ENCODE measurements around the gene SLC39A13. TPM values are rescaled to one million over a fixed set of nuclear protein-coding genes. Genes with fewer than 3 reads are reported as not detected.

The SLC39A13 gene
- total and polyA plus RNA-seq, 2 of the 13 experiments (the other 11 are each of a cell fraction or from before 2014, with no cell fraction given) = 15.3 to 30.5 TPM

- TF ChIP-seq ZFAT (CRISPR knock-in tag; conservative IDR thresholded peaks at IDR 0.05) (no peak), ZNF496 (CRISPR knock-in tag; IDR thresholded peaks at IDR 0.05; ENCODE audit: insufficient replicate concordance) (no peak), SSRP1 (CRISPR knock-in tag; IDR thresholded peaks at IDR 0.05) (no peak), ZNF275 (CRISPR knock-in tag; IDR thresholded peaks at IDR 0.05; ENCODE audit: borderline replicate concordance) (no peak), SALL1 (CRISPR knock-in tag; IDR thresholded peaks at IDR 0.05) (peak; percentile 28), SAP130 (CRISPR knock-in tag; IDR thresholded peaks at IDR 0.05; ENCODE audit: low read depth) (no peak), ZBTB42 (CRISPR knock-in tag; IDR thresholded peaks at IDR 0.05) (no peak), PHB2 (IDR thresholded peaks at IDR 0.05; ENCODE audit: partially characterized antibody) (no peak), ZNF747 (CRISPR knock-in tag; IDR thresholded peaks at IDR 0.05; ENCODE audit: borderline replicate concordance) (no peak), ZNF652 (CRISPR knock-in tag; IDR thresholded peaks at IDR 0.05; ENCODE audit: borderline replicate concordance, low read depth) (no peak), HNRNPL (IDR thresholded peaks at IDR 0.05; ENCODE audit: low read depth, low read length) (no peak), ZNF773 (CRISPR knock-in tag; IDR thresholded peaks at IDR 0.05; ENCODE audit: borderline replicate concordance) (no peak), NR2F2 (IDR thresholded peaks at IDR 0.05; ENCODE audit: borderline replicate concordance, low read depth) (peak; percentile 17; the same call in 1 of the 2 replicates), SOX13 (IDR thresholded peaks at IDR 0.05) (no peak), SOX13 (CRISPR knock-in tag; conservative IDR thresholded peaks at IDR 0.05 in 1 of 2, IDR thresholded peaks at IDR 0.05 in 1 of 2) (peak in 1 of 2 experiments; percentile 88; a peak in 2 of 4 replicates), TBX2 (CRISPR knock-in tag; IDR thresholded peaks at IDR 0.05; ENCODE audit: borderline replicate concordance) (0 out of 2 replicates have a peak, but pooled peaks have one; percentile 21)
- TF ChIP-seq, protein P1, sequence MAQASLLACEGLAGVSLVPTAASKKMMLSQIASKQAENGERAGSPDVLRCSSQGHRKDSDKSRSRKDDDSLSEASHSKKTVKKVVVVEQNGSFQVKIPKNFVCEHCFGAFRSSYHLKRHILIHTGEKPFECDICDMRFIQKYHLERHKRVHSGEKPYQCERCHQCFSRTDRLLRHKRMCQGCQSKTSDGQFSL (CRISPR knock-in tag; IDR thresholded peaks at IDR 0.05) = no peak
- TF ChIP-seq, protein P2, sequence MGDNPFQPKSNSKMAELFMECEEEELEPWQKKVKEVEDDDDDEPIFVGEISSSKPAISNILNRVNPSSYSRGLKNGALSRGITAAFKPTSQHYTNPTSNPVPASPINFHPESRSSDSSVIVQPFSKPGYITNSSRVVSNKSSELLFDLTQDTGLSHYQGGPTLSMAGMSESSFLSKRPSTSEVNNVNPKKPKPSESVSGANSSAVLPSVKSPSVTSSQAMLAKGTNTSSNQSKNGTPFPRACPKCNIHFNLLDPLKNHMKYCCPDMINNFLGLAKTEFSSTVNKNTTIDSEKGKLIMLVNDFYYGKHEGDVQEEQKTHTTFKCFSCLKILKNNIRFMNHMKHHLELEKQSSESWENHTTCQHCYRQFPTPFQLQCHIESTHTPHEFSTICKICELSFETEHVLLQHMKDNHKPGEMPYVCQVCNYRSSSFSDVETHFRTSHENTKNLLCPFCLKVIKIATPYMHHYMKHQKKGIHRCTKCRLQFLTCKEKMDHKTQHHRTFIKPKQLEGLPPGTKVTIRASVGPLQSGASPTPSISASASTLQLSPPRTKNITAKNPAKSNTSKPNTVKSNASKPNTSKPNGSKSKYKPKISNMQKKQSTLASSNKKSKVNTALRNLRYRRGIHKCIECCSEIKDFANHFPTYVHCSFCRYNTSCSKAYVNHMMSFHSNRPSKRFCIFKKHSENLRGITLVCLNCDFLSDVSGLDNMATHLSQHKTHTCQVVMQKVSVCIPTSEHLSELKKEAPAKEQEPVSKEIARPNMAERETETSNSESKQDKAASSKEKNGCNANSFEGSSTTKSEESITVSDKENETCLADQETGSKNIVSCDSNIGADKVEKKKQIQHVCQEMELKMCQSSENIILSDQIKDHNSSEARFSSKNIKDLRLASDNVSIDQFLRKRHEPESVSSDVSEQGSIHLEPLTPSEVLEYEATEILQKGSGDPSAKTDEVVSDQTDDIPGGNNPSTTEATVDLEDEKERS (CRISPR knock-in tag; IDR thresholded peaks at IDR 0.05) = no peak
- TF ChIP-seq, protein P3, sequence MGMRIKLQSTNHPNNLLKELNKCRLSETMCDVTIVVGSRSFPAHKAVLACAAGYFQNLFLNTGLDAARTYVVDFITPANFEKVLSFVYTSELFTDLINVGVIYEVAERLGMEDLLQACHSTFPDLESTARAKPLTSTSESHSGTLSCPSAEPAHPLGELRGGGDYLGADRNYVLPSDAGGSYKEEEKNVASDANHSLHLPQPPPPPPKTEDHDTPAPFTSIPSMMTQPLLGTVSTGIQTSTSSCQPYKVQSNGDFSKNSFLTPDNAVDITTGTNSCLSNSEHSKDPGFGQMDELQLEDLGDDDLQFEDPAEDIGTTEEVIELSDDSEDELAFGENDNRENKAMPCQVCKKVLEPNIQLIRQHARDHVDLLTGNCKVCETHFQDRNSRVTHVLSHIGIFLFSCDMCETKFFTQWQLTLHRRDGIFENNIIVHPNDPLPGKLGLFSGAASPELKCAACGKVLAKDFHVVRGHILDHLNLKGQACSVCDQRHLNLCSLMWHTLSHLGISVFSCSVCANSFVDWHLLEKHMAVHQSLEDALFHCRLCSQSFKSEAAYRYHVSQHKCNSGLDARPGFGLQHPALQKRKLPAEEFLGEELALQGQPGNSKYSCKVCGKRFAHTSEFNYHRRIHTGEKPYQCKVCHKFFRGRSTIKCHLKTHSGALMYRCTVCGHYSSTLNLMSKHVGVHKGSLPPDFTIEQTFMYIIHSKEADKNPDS (CRISPR knock-in tag; IDR thresholded peaks at IDR 0.05) = no peak
Observed at GRCh38 chr11:47431356-47432083, 23.1 kb downstream of the SLC39A13 start (continued).
